Panc1 (cell line): ENCODE measurements around the gene OGA.

Experiments used
- CTCF ChIP-seq: fragments of 450-650 bp; IDR thresholded peaks from 2 replicates; pipeline ENCODE4 v1.5.1; 2017; ENCODE audit warnings: mild to moderate bottlenecking
- POLR2AphosphoS5 ChIP-seq: IDR thresholded peaks from 2 replicates; pipeline ENCODE4 v1.6.1; 2012; ENCODE audit warnings: mild to moderate bottlenecking, low read depth, low read length, moderate library complexity

DNA sequence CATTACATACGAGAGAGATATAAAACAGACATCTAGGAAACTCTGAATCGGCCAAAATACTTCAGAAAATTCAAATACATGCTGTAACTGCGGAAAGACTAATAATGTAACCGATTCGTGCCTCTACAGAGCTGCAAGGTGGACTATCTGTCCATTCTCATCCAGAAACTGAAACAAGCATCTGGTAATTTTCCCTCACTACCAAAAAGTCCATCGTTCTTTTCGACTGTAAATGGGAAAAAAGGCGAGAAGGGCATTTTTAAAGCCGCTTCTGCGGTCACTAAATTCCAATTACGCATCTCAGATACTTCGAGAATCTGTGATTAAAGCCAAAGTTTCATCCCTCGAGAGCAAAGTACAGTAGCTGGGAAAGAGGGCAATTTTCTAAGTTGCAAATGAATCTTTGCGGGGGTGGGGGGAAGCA, 1.3 kb downstream of the OGA start:
- TF ChIP-seq POLR2AphosphoS5, result no peak
- no peak for TF ChIP-seq CTCF
